ENCODE measurements around the gene MYORG.

DNA sequence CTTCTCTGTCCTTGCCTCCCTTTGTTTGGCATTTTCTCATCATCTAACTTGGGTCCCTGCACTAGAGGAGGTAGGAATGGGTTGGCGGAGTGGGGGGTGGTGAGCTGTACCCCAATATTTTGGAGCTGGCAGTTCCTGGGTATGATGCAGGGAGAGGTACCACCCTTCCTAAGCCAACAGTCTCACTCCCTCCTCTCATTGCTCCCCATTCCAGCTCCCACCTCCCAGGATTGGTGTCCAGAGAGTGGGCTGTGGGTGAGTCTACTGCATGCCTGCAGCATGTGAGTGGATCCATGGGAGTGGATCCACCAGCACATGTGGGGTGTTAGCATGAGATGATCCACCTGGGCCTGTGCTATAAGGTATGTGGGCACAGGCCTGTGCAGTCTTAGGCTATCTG lies 22.2 kb upstream of the MYORG start:
- TF ChIP-seq, protein P1, sequence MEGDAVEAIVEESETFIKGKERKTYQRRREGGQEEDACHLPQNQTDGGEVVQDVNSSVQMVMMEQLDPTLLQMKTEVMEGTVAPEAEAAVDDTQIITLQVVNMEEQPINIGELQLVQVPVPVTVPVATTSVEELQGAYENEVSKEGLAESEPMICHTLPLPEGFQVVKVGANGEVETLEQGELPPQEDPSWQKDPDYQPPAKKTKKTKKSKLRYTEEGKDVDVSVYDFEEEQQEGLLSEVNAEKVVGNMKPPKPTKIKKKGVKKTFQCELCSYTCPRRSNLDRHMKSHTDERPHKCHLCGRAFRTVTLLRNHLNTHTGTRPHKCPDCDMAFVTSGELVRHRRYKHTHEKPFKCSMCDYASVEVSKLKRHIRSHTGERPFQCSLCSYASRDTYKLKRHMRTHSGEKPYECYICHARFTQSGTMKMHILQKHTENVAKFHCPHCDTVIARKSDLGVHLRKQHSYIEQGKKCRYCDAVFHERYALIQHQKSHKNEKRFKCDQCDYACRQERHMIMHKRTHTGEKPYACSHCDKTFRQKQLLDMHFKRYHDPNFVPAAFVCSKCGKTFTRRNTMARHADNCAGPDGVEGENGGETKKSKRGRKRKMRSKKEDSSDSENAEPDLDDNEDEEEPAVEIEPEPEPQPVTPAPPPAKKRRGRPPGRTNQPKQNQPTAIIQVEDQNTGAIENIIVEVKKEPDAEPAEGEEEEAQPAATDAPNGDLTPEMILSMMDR (conservative IDR thresholded peaks at IDR 0.05) = no peak
- TF ChIP-seq EZH2 (IDR thresholded peaks at IDR 0.05; ENCODE audit: low read depth) = no peak

All from PC-9 (cell line).